Tibial artery (tissue), 4 donors: ENCODE data around the gene TSR3.

Experiments used
- DNase-seq, 2 donors: peaks; one replicate each; pipeline ENCODE4 v3.0.0-alpha.2; 2019
- H3K27ac ChIP-seq, 2 donors: fragments of 200-600 bp; sonication (generic) in 1 of 2; 1 replicate in 1 of 2; 2 replicates in 1 of 2; pipeline ENCODE4 v1.5.1; 2018 to 2019; ENCODE audit warnings: mild to moderate bottlenecking in 1 of 2
- H3K27me3 ChIP-seq, 2 donors: fragments of 200-600 bp; sonication (generic) in 1 of 2; one replicate each; pipeline versions ENCODE4 v1.5.1 to v1.6.0; 2016 to 2019
- H3K36me3 ChIP-seq, 3 donors: fragments of 200-600 bp; sonication (generic) in 2 of 3; one replicate each; pipeline ENCODE4 v1.5.1; 2016 to 2019; ENCODE audit warnings: mild to moderate bottlenecking in 2 of 3
- H3K4me1 ChIP-seq, 4 donors: fragments of 200-600 bp; sonication (generic) in 2 of 4; 1 replicate in 3 of 4; 2 replicates in 1 of 4; pipeline ENCODE4 v1.5.1; 2016 to 2019
- H3K4me3 ChIP-seq, 2 donors: fragments of 200-600 bp; sonication (generic) in 1 of 2; 1 replicate in 1 of 2; 2 replicates in 1 of 2; pipeline ENCODE4 v1.5.1; 2018 to 2019; ENCODE audit warnings: mild to moderate bottlenecking in 2 of 2
- H3K9me3 ChIP-seq, 3 donors: fragments of 200-600 bp; sonication (generic) in 1 of 3; one replicate each; pipeline ENCODE4 v1.5.1; 2016 to 2019
- CTCF ChIP-seq, 2 experiments: fragments of 200-600 bp in 1 of 2; fragments of 450-650 bp in 1 of 2; IDR thresholded peaks; one replicate each; pipeline ENCODE4 v1.5.1; 2017 to 2019; ENCODE audit warnings: antibody characterized with exemption in 2 of 2, mild to moderate bottlenecking in 1 of 2, moderate library complexity in 1 of 2
- intact Hi-C: fragments of 100-400 bp; cut with DNase I; formaldehyde crosslinking; loops from one replicate; pipeline ENCODE4 v1.15.0; 2023; ENCODE audit warnings: low total_unique reads

TSR3 gene

DNA sequence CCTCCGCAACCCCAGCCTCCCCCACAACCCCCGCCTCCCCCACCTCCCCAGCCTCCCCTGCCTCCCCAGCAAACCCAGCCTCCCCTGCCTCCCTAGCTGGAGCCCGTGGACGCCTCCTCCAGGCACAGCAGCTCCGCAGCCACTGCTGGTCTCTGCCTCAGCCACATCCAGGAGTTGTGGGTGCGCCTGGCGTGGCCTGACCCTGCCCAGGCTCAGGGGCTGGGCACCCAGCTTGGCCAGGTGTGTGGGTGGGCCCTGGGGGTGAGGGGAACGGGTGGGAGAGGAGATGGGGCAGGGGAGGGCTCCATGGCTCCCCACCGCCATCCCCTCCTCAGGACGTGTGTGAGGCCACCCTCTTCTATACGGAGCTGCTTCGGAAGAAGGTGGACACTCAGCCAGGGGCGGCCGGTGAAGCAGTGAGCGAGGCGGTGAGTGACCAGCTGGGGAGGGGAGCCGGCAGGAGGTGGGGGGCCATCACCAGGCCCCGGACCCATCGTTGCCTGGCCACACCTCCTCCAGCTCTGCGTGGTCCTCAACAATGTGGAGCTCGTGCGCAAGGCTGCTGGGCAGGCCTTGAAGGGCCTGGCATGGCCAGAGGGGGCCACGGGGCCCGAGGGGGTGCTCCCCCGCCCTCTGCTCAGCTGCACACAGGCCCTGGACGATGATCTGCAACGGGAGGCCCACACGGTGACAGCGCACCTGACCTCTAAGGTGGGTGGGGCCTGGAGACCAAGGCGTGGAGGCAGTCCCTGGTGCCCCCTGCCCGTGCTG is 5.8 kb downstream of the TSR3 start:
- TF ChIP-seq CTCF (IDR thresholded peaks at IDR 0.05): no peak
- H3K4me3 ChIP-seq: no peak overlapping the region
- peaks cover 0 to 23% (median 19%) of the 10 kb centered on the region in 4 donors for H3K4me1 ChIP-seq
- H3K9me3 ChIP-seq: no peaks in the 10 kb centered on the region
- H3K27me3 ChIP-seq: peaks cover 0 to 10% of the 10 kb centered on the region in 2 donors
- no peak overlapping the region for H3K27ac ChIP-seq
- peaks cover 19 to 45% (median 25%) of the 10 kb centered on the region in 3 donors for H3K36me3 ChIP-seq
- intact Hi-C loops: no loop called here
- DNase-seq: no peak

GRCh38 chr16:1345087-1345486 is 6.6 kb downstream of the TSR3 start:
- intact Hi-C loops: no loop called here
- H3K36me3 ChIP-seq: peaks cover 19 to 38% (median 24%) of the 10 kb centered on the region in 3 donors
- H3K4me1 ChIP-seq: peaks cover 0 to 15% (median 12%) of the 10 kb centered on the region in 4 donors
- no peak overlapping the region for H3K27ac ChIP-seq
- no peaks in the 10 kb centered on the region for H3K9me3 ChIP-seq
- no peak for TF ChIP-seq CTCF (IDR thresholded peaks at IDR 0.05)
- peaks cover 0 to 10% of the 10 kb centered on the region in 2 donors for H3K27me3 ChIP-seq
- no peak for DNase-seq
- no peak overlapping the region for H3K4me3 ChIP-seq

- TF ChIP-seq CTCF (IDR thresholded peaks at IDR 0.05): no peak
- no peaks in the 10 kb centered on the region for H3K9me3 ChIP-seq
- intact Hi-C loops: no loop called here
- H3K4me1 ChIP-seq: peaks cover 0 to 14% (median 11%) of the 10 kb centered on the region in 4 donors
- DNase-seq: no peak
- H3K36me3 ChIP-seq: peaks cover 13 to 32% (median 18%) of the 10 kb centered on the region in 3 donors
- no peak overlapping the region for H3K4me3 ChIP-seq
- no peak overlapping the region for H3K27ac ChIP-seq
- H3K27me3 ChIP-seq: peaks cover 0 to 10% of the 10 kb centered on the region in 2 donors
Measured at GRCh38 chr16:1344499-1344898, 7.2 kb downstream of the TSR3 start.

GRCh38 chr16:1343428-1344242 is 8.0 kb downstream of the TSR3 start:
- H3K27ac ChIP-seq: no peak overlapping the region
- no peak for DNase-seq
- H3K9me3 ChIP-seq: no peaks in the 10 kb centered on the region
- TF ChIP-seq CTCF (IDR thresholded peaks at IDR 0.05): no peak
- intact Hi-C loops: no loop called here
- H3K27me3 ChIP-seq: peaks cover 0 to 14% of the 10 kb centered on the region in 2 donors
- H3K4me3 ChIP-seq: peak overlapping the region in 1 of 2 donors; percentile 46
- peaks cover 6 to 24% (median 10%) of the 10 kb centered on the region in 3 donors for H3K36me3 ChIP-seq
- peaks cover 0 to 14% (median 11%) of the 10 kb centered on the region in 4 donors for H3K4me1 ChIP-seq

DNA sequence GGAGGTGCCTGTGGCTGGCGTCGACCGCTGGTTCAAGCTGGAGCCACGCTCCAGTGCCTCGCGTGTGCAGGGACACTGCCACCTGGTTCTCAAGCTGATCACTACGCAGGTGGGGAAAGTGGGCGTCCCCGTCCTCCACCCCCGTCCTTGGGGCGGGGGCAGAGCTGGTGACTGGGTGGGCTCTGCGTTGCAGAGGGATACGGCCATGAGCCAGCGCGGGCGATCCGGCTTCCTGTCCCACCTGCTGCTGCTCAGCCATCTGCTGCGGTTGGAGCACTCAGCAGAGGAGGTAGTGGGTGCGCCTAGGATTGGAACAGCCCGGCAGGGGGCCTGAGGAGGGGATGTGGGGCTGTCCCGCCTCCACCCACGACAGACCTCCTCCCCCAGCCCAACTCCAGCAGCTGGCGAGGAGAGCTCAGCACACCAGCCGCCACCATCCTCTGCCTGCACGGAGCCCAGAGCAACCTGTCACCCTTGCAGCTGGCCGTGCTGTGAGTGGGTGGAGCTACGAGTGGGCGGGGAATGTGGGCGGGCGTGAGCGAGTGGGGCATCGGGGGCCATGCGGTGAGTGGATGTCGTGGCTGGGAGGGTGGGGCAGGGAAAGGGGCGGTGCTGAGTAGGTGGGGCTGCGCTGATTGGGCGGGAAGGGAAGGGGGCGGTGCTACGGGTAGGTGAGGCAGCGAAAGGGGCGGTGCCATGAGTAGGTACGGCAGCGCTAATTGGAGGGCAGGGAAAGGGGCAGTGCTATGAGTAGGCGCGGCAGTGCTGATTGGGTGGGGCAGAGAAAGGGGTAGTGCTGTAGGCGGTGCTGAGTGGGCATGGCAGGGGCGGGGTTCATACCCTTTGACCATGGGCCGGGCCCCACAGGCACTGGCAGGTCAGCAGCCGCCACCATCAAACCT is 8.9 kb downstream of the TSR3 start:
- H3K4me3 ChIP-seq: peak overlapping the region in 1 of 2 donors; percentile 46
- no peak for TF ChIP-seq CTCF (IDR thresholded peaks at IDR 0.05)
- intact Hi-C loops: no loop called here

More for the DNA sequence above, 8.9 kb downstream of the TSR3 start:
- Histone ChIP-seq H3K27ac (no peak overlapping the region), H3K9me3 (no peaks in the 10 kb centered on the region), H3K27me3 (peaks cover 0 to 22% of the 10 kb centered on the region in 2 donors), H3K36me3 (peaks cover 0 to 15% (median 1%) of the 10 kb centered on the region in 3 donors), H3K4me1 (peaks cover 0 to 14% (median 11%) of the 10 kb centered on the region in 4 donors)
- peak; percentile 84 to 90 for DNase-seq
